ENCODE data around the gene ANTKMT. TPM values are rescaled to one million over a fixed set of nuclear protein-coding genes. Genes with fewer than 3 reads are reported as not detected.

The ANTKMT gene
- total and polyA plus RNA-seq, 2 of the 8 experiments (the other 6 are each of a cell fraction or from before 2014, with no cell fraction given), result 26.5 to 26.6 TPM

GRCh38 chr16:673399-673991 lies 47.5 kb upstream of the ANTKMT start:
- H2AK5ac ChIP-seq (ENCODE audit: low read depth, low read length), result no peak overlapping the region
- no peak overlapping the region for H3K18ac ChIP-seq (ENCODE audit: extremely low read depth, low read length)
- H2AFZ ChIP-seq (ENCODE audit: low read length), result no peak overlapping the region
- CTCF ChIA-PET (ENCODE audit: partially characterized antibody), result interaction anchor here (0.9 to 12.0 kb wide), 8 partner anchors 13 to 281 kb away, joined by 3 to 75 read pairs (median 4); partner anchors contain the start of genes CIAO3 and WDR24
- H4K20me1 ChIP-seq (replicated peaks in 1 of 2; ENCODE audit: control insufficient read depth in 1 of 2, insufficient read depth in 2 of 2, low read length in 2 of 2), result peaks cover 5 to 28% of the 10 kb centered on the region in 2 experiments
- peaks cover 0 to 29% (median 25%) of the 10 kb centered on the region in 4 experiments; a peak in 6 of 7 replicates for H3K4me1 ChIP-seq (replicated peaks in 1 of 4; ENCODE audit: control insufficient read depth in 3 of 4, insufficient read depth in 4 of 4, low read length in 3 of 4)
- H3K4ac ChIP-seq (replicated peaks; ENCODE audit: insufficient read length, low read depth, low read length), result no peak overlapping the region
- H3K56ac ChIP-seq (replicated peaks; ENCODE audit: insufficient read length, low read depth, low read length), result no peak overlapping the region
- 95% methylated on average over 18 of the region's 18 CpGs; no CpG with 5 or more reads in 1 of the 2 experiments for WGBS, 2 experiments (ENCODE audit: extremely low coverage in 1 of 2, insufficient coverage in 1 of 2, insufficient read length in 1 of 2, insufficient replicate concordance in 2 of 2, low coverage in 1 of 2, low lambda C conversion rate in 2 of 2, missing lambda C conversion rate in 1 of 2)
- H2BK15ac ChIP-seq (ENCODE audit: low read length), result no peak overlapping the region
- no peaks in the 10 kb centered on the region for H3K9me3 ChIP-seq (ENCODE audit: insufficient read depth in 2 of 2, low read depth in 1 of 2, low read length in 1 of 2)
- no peak overlapping the region for H3K23ac ChIP-seq (ENCODE audit: insufficient read length)
- no peak overlapping the region for H3K9ac ChIP-seq (replicated peaks in 1 of 4; ENCODE audit: extremely low read depth in 1 of 4, low read depth in 3 of 4, low read length in 3 of 4)
- H3K27me3 ChIP-seq (replicated peaks in 1 of 4; ENCODE audit: control insufficient read depth in 3 of 4, extremely low read depth in 1 of 4, insufficient read depth in 3 of 4, low read length in 3 of 4), result peaks cover 0 to 2% (median 0%) of the 10 kb centered on the region in 4 experiments; a peak in 2 of 7 replicates
- H3K14ac ChIP-seq (ENCODE audit: insufficient read length), result no peak overlapping the region
- FAIRE-seq, result no peak
- no peak for DNase-seq (ENCODE audit: low read depth in 1 of 2, low spot score in 2 of 2)
- no peak overlapping the region for H3K27ac ChIP-seq (ENCODE audit: low read depth, low read length)
- H4K91ac ChIP-seq (replicated peaks; ENCODE audit: insufficient read length, low read length), result no peak overlapping the region
- POLR2A ChIA-PET (ENCODE audit: partially characterized antibody), result interaction anchor here (0.7 to 17.4 kb wide), 8 partner anchors 5 to 44 kb away, joined by 3 to 214 read pairs (median 6); partner anchors contain the start of genes JMJD8, METRN, RHBDL1 and RHOT2
- no peak overlapping the region for H2BK5ac ChIP-seq (ENCODE audit: low read depth, low read length)
- H2BK20ac ChIP-seq (ENCODE audit: low read length), result no peak overlapping the region
- H3K4me3 ChIP-seq (ENCODE audit: extremely low read depth in 1 of 4, insufficient read depth in 2 of 4, low read depth in 3 of 4, low read length in 4 of 4), result no peak overlapping the region
- peaks cover 14 to 44% (median 33%) of the 10 kb centered on the region in 4 experiments for H3K36me3 ChIP-seq (ENCODE audit: control insufficient read depth in 2 of 4, insufficient read depth in 4 of 4, low read length in 3 of 4)
- no peak overlapping the region for H3K4me2 ChIP-seq (ENCODE audit: insufficient read depth in 1 of 2, low read depth in 2 of 2, low read length in 2 of 2)
- H3K79me2 ChIP-seq (ENCODE audit: control insufficient read depth in 1 of 2, insufficient read depth in 2 of 2, low read length in 2 of 2), result peaks cover 0 to 11% of the 10 kb centered on the region in 2 experiments; a peak in 1 of 4 replicates
- peaks cover 11% of the 10 kb centered on the region for H3K79me1 ChIP-seq (ENCODE audit: low read depth, low read length)
- H4K5ac ChIP-seq (ENCODE audit: insufficient read length, low read depth, low read length), result no peak overlapping the region
- no peak overlapping the region for H4K8ac ChIP-seq (ENCODE audit: extremely low read depth, insufficient read depth, low read length)
- H2BK12ac ChIP-seq (ENCODE audit: low read depth, low read length), result no peak overlapping the region
- no peak overlapping the region for H2BK120ac ChIP-seq (replicated peaks; ENCODE audit: low read depth, low read length)
- H3K23me2 ChIP-seq (ENCODE audit: low read depth, low read length), result peaks cover 12% of the 10 kb centered on the region
- TF ChIP-seq RBBP5 (IDR thresholded peaks at IDR 0.05; ENCODE audit: borderline replicate concordance, low read depth, low read length), result no peak
- TF ChIP-seq SUZ12 (IDR thresholded peaks at IDR 0.05; ENCODE audit: low read length), result no peak
- TF ChIP-seq EGR1 (IDR thresholded peaks at IDR 0.05; ENCODE audit: borderline replicate concordance, low read depth, low read length), result no peak
- TF ChIP-seq GTF2F1 (IDR thresholded peaks at IDR 0.05; ENCODE audit: borderline replicate concordance, low read depth, low read length), result no peak
- no peak for TF ChIP-seq SIRT6 (IDR thresholded peaks at IDR 0.05; ENCODE audit: low read length)
- TF ChIP-seq KDM4A (IDR thresholded peaks at IDR 0.05; ENCODE audit: low read depth, low read length, severe bottlenecking), result no peak
- TF ChIP-seq POU5F1 (IDR thresholded peaks at IDR 0.05; ENCODE audit: low read depth, low read length), result no peak
- no peak for TF ChIP-seq TBP (IDR thresholded peaks at IDR 0.05; ENCODE audit: low read depth, low read length)
- TF ChIP-seq ZNF274 (IDR thresholded peaks at IDR 0.05; ENCODE audit: borderline replicate concordance, extremely low read depth, low read length), result no peak
- no peak for TF ChIP-seq TAF1 (IDR thresholded peaks at IDR 0.05; ENCODE audit: low read depth, low read length)
- TF ChIP-seq EZH2 (IDR thresholded peaks at IDR 0.05; ENCODE audit: low read depth, low read length, severe bottlenecking), result no peak
- TF ChIP-seq PHF8 (conservative IDR thresholded peaks at IDR 0.05; ENCODE audit: low read depth, low read length), result no peak
- TF ChIP-seq HDAC2 (IDR thresholded peaks at IDR 0.05; ENCODE audit: borderline replicate concordance in 1 of 2, low read depth in 2 of 2, low read length in 2 of 2), result no peak
